ENCODE results near the gene RTF1. TPM values are rescaled to one million over a fixed set of nuclear protein-coding genes. Genes with fewer than 3 reads are reported as not detected.
"Not testable (repeated sequence)": the region's sequence is repeated elsewhere in the genome, so short reads cannot be mapped to it uniquely, and the experiment has no call there.

The RTF1 gene
- total RNA-seq, 1 donor from 2014 or later = 73.8 TPM

DNA sequence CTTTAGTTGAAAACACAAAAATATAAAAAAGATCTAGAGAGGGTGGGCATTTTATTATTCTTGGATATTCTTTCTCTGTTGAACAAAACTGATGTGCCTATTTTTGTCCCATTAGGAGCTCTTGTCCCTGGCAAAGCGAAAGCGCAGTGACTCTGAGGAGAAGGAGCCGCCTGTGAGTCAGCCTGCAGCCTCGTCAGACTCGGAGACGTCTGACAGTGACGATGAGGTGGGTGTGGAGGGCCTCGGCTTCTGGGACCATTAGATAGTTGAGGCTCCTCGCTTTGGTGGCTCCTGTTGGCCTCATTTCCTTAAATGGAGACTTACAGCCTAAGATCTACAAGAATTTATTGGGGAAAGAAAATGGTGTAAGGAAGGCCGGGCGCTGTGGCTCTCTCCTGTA is 21.3 kb downstream of the RTF1 start:
- H2AFZ ChIP-seq (replicated peaks) = no peak overlapping the region
- H3K27ac ChIP-seq = no peak overlapping the region
- Mint-ChIP-seq H3K9me3 (no peaks in the 10 kb centered on the region), H3K27me3 (ENCODE audit: insufficient read depth, low read depth) (no peaks in the 10 kb centered on the region), H3K27ac (no peak overlapping the region), H3K4me3 (no peak overlapping the region), H3K36me3 (peaks cover 30% of the 10 kb centered on the region), H3K4me1 (peaks cover 2% of the 10 kb centered on the region)
- H3K36me3 ChIP-seq = peaks cover 3% of the 10 kb centered on the region
- DNase-seq (ENCODE audit: low spot score) = no peak
- TF ChIP-seq EZH2phosphoT487 (IDR thresholded peaks at IDR 0.05) (no peak), EZH2 (IDR thresholded peaks at IDR 0.05) (no peak)
- TF ChIP-seq, protein P1, sequence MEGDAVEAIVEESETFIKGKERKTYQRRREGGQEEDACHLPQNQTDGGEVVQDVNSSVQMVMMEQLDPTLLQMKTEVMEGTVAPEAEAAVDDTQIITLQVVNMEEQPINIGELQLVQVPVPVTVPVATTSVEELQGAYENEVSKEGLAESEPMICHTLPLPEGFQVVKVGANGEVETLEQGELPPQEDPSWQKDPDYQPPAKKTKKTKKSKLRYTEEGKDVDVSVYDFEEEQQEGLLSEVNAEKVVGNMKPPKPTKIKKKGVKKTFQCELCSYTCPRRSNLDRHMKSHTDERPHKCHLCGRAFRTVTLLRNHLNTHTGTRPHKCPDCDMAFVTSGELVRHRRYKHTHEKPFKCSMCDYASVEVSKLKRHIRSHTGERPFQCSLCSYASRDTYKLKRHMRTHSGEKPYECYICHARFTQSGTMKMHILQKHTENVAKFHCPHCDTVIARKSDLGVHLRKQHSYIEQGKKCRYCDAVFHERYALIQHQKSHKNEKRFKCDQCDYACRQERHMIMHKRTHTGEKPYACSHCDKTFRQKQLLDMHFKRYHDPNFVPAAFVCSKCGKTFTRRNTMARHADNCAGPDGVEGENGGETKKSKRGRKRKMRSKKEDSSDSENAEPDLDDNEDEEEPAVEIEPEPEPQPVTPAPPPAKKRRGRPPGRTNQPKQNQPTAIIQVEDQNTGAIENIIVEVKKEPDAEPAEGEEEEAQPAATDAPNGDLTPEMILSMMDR (IDR thresholded peaks at IDR 0.05) = no peak
- H3F3A ChIP-seq (ENCODE audit: low read depth) = no peaks in the 10 kb centered on the region
- H3K4me2 ChIP-seq = no peak overlapping the region
- H3K9me3 ChIP-seq (ENCODE audit: low read depth) = no peaks in the 10 kb centered on the region
- H3K27me3 ChIP-seq = no peaks in the 10 kb centered on the region
- peaks cover 15% of the 10 kb centered on the region for H4K20me1 ChIP-seq (ENCODE audit: low read depth)
- H3K4me3 ChIP-seq = no peak overlapping the region
- H3K79me2 ChIP-seq (ENCODE audit: low read depth) = peaks cover 66% of the 10 kb centered on the region
- no peak overlapping the region for H3K9ac ChIP-seq
- H3K4me1 ChIP-seq = no peaks in the 10 kb centered on the region

DNA sequence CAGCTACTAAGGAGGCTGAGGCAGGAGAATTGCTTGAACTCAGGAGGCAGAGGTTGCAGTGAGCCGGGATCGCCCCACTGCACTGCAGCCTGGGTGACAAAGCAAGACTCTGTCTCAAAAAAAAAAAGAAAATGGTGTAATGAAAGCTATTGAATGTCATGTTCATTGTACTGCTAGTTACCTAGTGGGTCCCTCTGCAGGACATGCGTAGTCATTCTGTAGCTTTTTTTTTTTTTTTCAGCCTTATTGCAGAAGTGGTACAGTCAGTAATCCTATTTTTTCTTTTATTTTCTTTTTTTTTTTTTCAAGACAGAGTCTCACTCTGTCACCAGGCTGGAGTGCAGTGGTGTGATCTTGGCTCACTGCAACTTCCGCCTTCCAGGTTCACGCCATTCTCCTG is 21.9 kb downstream of the RTF1 start:
- not testable (repeated sequence) for H3K27me3 ChIP-seq; H3K9ac ChIP-seq; H3K4me1 ChIP-seq; H3K27me3 Mint-ChIP-seq (ENCODE audit: insufficient read depth, low read depth); H3K36me3 ChIP-seq; H3K27ac Mint-ChIP-seq; H3K4me3 Mint-ChIP-seq; H3K9me3 Mint-ChIP-seq; H3K4me1 Mint-ChIP-seq; H2AFZ ChIP-seq (replicated peaks); H3K4me2 ChIP-seq; DNase-seq (ENCODE audit: low spot score); H3K9me3 ChIP-seq (ENCODE audit: low read depth); H3K27ac ChIP-seq; H3K4me3 ChIP-seq; H3F3A ChIP-seq (ENCODE audit: low read depth)
- Histone ChIP-seq H4K20me1 (ENCODE audit: low read depth) (peaks cover 18% of the 10 kb centered on the region), H3K79me2 (ENCODE audit: low read depth) (peaks cover 63% of the 10 kb centered on the region)
- H3K36me3 Mint-ChIP-seq = peaks cover 31% of the 10 kb centered on the region

DNA sequence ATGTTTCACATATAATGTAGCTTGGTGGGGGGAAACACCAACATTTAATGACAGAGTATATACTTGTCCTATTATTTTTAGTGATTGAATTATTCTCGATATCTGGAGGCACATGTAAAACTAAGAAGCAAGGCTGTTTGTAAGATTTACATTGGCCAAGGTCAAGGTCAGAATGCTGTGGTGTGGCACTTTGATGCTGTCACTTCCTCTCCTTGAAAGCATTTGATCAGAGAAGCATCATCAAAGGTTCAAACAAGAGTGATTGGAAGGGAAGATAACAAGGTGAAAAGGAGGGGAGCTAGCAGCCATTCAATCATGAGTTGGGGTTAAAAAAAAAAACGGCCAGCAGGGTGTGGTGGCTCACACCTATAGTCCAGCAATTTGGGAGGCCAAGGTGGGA is 26.4 kb downstream of the RTF1 start:
- no peak overlapping the region for H3K4me3 Mint-ChIP-seq
- Histone ChIP-seq H4K20me1 (ENCODE audit: low read depth) (peaks cover 26% of the 10 kb centered on the region), H3K36me3 (peaks cover 3% of the 10 kb centered on the region), H3K9me3 (ENCODE audit: low read depth) (no peaks in the 10 kb centered on the region), H3K4me1 (no peaks in the 10 kb centered on the region), H3K4me3 (no peak overlapping the region), H3F3A (ENCODE audit: low read depth) (no peaks in the 10 kb centered on the region), H3K4me2 (no peak overlapping the region), H3K27ac (no peak overlapping the region), H2AFZ (replicated peaks) (no peak overlapping the region), H3K79me2 (ENCODE audit: low read depth) (peaks cover 42% of the 10 kb centered on the region), H3K27me3 (no peaks in the 10 kb centered on the region), H3K9ac (no peak overlapping the region)
- H3K27ac Mint-ChIP-seq = no peak overlapping the region
- H3K27me3 Mint-ChIP-seq (ENCODE audit: insufficient read depth, low read depth) = peaks cover 2% of the 10 kb centered on the region
- no peaks in the 10 kb centered on the region for H3K9me3 Mint-ChIP-seq
- peaks cover 36% of the 10 kb centered on the region for H3K36me3 Mint-ChIP-seq
- no peak for DNase-seq (ENCODE audit: low spot score)
- H3K4me1 Mint-ChIP-seq = peaks cover 2% of the 10 kb centered on the region
- TF ChIP-seq EZH2phosphoT487 (IDR thresholded peaks at IDR 0.05) = no peak
- TF ChIP-seq, protein P1 (IDR thresholded peaks at IDR 0.05) = no peak
- no peak for TF ChIP-seq EZH2 (IDR thresholded peaks at IDR 0.05)

DNA sequence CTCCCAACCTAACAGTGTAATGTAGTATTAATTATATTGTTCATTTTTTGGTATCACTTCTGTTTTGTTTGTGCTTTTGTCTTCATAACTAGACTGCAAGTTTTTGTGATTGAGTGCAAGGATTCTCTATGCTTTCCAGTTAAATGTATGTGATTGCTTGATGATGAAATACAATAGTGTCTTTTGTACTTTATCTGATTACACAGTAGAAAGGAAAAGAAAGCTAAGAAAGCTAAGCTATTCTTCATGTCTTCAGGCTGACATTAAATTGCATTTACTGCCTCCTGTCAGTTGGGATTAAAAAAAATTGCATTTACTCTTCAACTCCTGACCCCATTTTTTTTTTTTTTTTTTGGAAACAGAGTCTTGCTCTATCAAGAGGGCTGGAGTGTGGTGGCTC is 28.5 kb downstream of the RTF1 start:
- H3K27ac Mint-ChIP-seq = no peak overlapping the region
- Histone ChIP-seq H3K9me3 (ENCODE audit: low read depth) (no peaks in the 10 kb centered on the region), H3F3A (ENCODE audit: low read depth) (no peaks in the 10 kb centered on the region), H3K27ac (no peak overlapping the region), H3K27me3 (no peaks in the 10 kb centered on the region), H3K4me3 (no peak overlapping the region), H3K36me3 (no peaks in the 10 kb centered on the region), H4K20me1 (ENCODE audit: low read depth) (peaks cover 31% of the 10 kb centered on the region), H3K4me2 (no peak overlapping the region), H2AFZ (replicated peaks) (no peak overlapping the region), H3K4me1 (no peaks in the 10 kb centered on the region), H3K79me2 (ENCODE audit: low read depth) (peaks cover 60% of the 10 kb centered on the region), H3K9ac (no peak overlapping the region)
- peaks cover 33% of the 10 kb centered on the region for H3K36me3 Mint-ChIP-seq
- no peaks in the 10 kb centered on the region for H3K9me3 Mint-ChIP-seq
- TF ChIP-seq EZH2phosphoT487 (IDR thresholded peaks at IDR 0.05) = no peak
- TF ChIP-seq EZH2 (IDR thresholded peaks at IDR 0.05) = no peak
- TF ChIP-seq, protein P1 (IDR thresholded peaks at IDR 0.05) = no peak
- H3K4me3 Mint-ChIP-seq = no peak overlapping the region
- peaks cover 2% of the 10 kb centered on the region for H3K27me3 Mint-ChIP-seq (ENCODE audit: insufficient read depth, low read depth)
- peaks cover 2% of the 10 kb centered on the region for H3K4me1 Mint-ChIP-seq
- no peak for DNase-seq (ENCODE audit: low spot score)

Data from neural progenitor cell (in vitro differentiated cells).